GM12878 (cell line): ENCODE measurements around the gene NDST4. TPM values are rescaled to one million over a fixed set of nuclear protein-coding genes. Genes with fewer than 3 reads are reported as not detected.

Experiments
- ATAC-seq: fragments of 200-7000 bp; cut with Tn5 transposase; 3 replicates; pipeline ENCODE4 v1.9.1; 2020; ENCODE audit warnings: mild to moderate bottlenecking, moderate library complexity
- BruUV-seq: library from RNA; stranded (reverse); fragments of 400-500 nt; replicated peaks from 2 replicates; lab custom pipeline; 2021; lab: Mats Ljungman, UMichigan
- CTCF ChIA-PET: fragments of 300-600 bp; sonication (Branson Sonifier 250); formaldehyde crosslinking; extraction: SDS; loops from one replicate; lab custom pipeline; 2021; ENCODE audit warnings: inconsistent platforms; lab: Yijun Ruan, JAX
- POLR2A ChIA-PET: fragments of 350-600 bp; formaldehyde crosslinking; extraction: SDS; loops from one replicate; lab custom pipeline; 2021; ENCODE audit warnings: inconsistent platforms; lab: Charles Lee
- RAD21 ChIA-PET: fragments of 300-600 bp; sonication (Branson Sonifier 250); formaldehyde crosslinking; loops from one replicate; lab custom pipeline; 2023; ENCODE audit warnings: antibody characterized with exemption; ENCODE audit not compliant: unreplicated experiment; lab: Charles Lee
- SMC1A ChIA-PET: fragments of 300-600 bp; sonication (Branson Sonifier 250); formaldehyde crosslinking; loops from one replicate; lab custom pipeline; 2023; ENCODE audit not compliant: unreplicated experiment, uncharacterized antibody; lab: Charles Lee
- DNase-seq: peaks from one replicate; pipeline ENCODE4 v3.0.0-alpha.2; 2011; ENCODE audit warnings: low read depth, low spot score
- FAIRE-seq: peaks from 3 replicates; lab custom pipeline; 2011; peaks lifted over from hg19 to GRCh38; lab: Jason Lieb, UNC
- H2AFZ ChIP-seq: 2 replicates; pipeline ENCODE4 v1.6.0; 2011; ENCODE audit warnings: low read depth, low read length, control low read depth; ENCODE audit not compliant: control insufficient read depth
- H3K27ac ChIP-seq: 2 replicates; pipeline ENCODE4 v1.5.1; 2011; ENCODE audit warnings: control low read depth; ENCODE audit not compliant: control insufficient read depth, insufficient read depth
- H3K27me3 ChIP-seq, 2 experiments: replicated peaks in 1 of 2; 2 replicates each; pipeline versions ENCODE4 v1.6.0 to v1.6.1; 2011; ENCODE audit warnings: low read length in 1 of 2; ENCODE audit not compliant: control insufficient read depth in 2 of 2, insufficient read depth in 2 of 2
- H3K36me3 ChIP-seq, 2 experiments: 2 replicates each; pipeline ENCODE4 v1.5.1; 2011; ENCODE audit warnings: low read length in 1 of 2; ENCODE audit not compliant: control insufficient read depth in 2 of 2, insufficient read depth in 2 of 2
- H3K4me1 ChIP-seq: 2 replicates; pipeline ENCODE4 v1.6.1; 2011; ENCODE audit warnings: mild to moderate bottlenecking, low read length, moderate library complexity, mixed read lengths; ENCODE audit not compliant: control insufficient read depth, insufficient read depth
- H3K4me2 ChIP-seq: 2 replicates; pipeline ENCODE4 v1.6.0; 2011; ENCODE audit warnings: control low read depth; ENCODE audit not compliant: control insufficient read depth, insufficient read depth
- H3K4me3 ChIP-seq: fragments of 200-600 bp; sonication (generic); 2 replicates; pipeline ENCODE4 v1.5.1; 2016
- H3K79me2 ChIP-seq: 2 replicates; pipeline ENCODE4 v1.6.0; 2011; ENCODE audit warnings: low read length; ENCODE audit not compliant: control insufficient read depth, insufficient read depth
- H3K9ac ChIP-seq: 2 replicates; pipeline ENCODE4 v1.8.0; 2011; ENCODE audit warnings: low read length, control low read depth, mixed read lengths; ENCODE audit not compliant: control insufficient read depth, insufficient read depth
- H3K9me3 ChIP-seq: replicated peaks from 3 replicates; pipeline ENCODE4 v1.5.1; 2011; ENCODE audit warnings: mild to moderate bottlenecking, low read length; ENCODE audit not compliant: control insufficient read depth, insufficient read depth
- H4K20me1 ChIP-seq: 2 replicates; pipeline ENCODE4 v1.6.0; 2011; ENCODE audit not compliant: control insufficient read depth, insufficient read depth
- HDGF ChIP-seq: fragments of 450-650 bp; IDR thresholded peaks from 2 replicates; pipeline ENCODE4 v1.6.1; 2016; ENCODE audit warnings: antibody characterized with exemption
- IRF3 ChIP-seq: fragments of 450-650 bp; IDR thresholded peaks from 2 replicates; pipeline ENCODE4 v1.6.1; 2014; ENCODE audit warnings: mild to moderate bottlenecking
- RAD51 ChIP-seq: fragments of 450-650 bp; IDR thresholded peaks from 2 replicates; pipeline ENCODE4 v1.6.1; 2016; ENCODE audit warnings: moderate library complexity, mild to moderate bottlenecking, inconsistent platforms
- SMARCA5 ChIP-seq: fragments of 450-650 bp; IDR thresholded peaks from 2 replicates; pipeline ENCODE4 v1.6.1; 2017; ENCODE audit warnings: mild to moderate bottlenecking
- TBL1XR1 ChIP-seq: IDR thresholded peaks from 2 replicates; pipeline ENCODE4 v1.6.1; 2012; ENCODE audit warnings: low read depth, low read length, improper control_type of control experiment
- TCF7 ChIP-seq: IDR thresholded peaks from 2 replicates; pipeline ENCODE4 v1.6.1; 2014; ENCODE audit warnings: antibody characterized with exemption, borderline replicate concordance
- WGBS: methylation state at CpG from one replicate; pipeline ENCODE4 v1.1.6; 2016; ENCODE audit warnings: low lambda C conversion rate; ENCODE audit not compliant: insufficient replicate concordance, insufficient coverage; ENCODE audit errors: missing lambda C conversion rate; 5-methylcytosine and 5-hydroxymethylcytosine counted together
- in situ Hi-C: fragments of 300-500 bp; cut with MboI; formaldehyde crosslinking; loops from 9 replicates; pipeline ENCODE4 v1.14.3; 2018; ENCODE audit warnings: mixed read lengths
- intact Hi-C: fragments of 100-400 bp; cut with micrococcal nuclease; formaldehyde crosslinking; loops from one replicate; pipeline ENCODE4 v1.14.2; 2022; ENCODE audit not compliant: unreplicated experiment
- polyA plus RNA-seq, 11 experiments: library from polyadenylated mRNA; depleted of rRNA in 4 of 11; unstranded in 6 of 11; stranded (reverse) in 5 of 11; fragments of >200 nt; fragmentation: Nextera tagmentation in 4 of 11; fragmentation: Illumina TruSeq in 1 of 11; extraction: Ambion mirVana in 4 of 11; extraction: Trizol in 1 of 11; gene quantifications; 1 replicate in 1 of 11; 2 replicates in 10 of 11; pipeline versions ENCODE4 v1.2.1 to v1.2.3, GENCODE V29; 2011 to 2016; ENCODE audit warnings: inconsistent platforms in 2 of 11, missing spikeins in 2 of 11, low read depth in 1 of 11
- total RNA-seq, 4 experiments: library from RNA; depleted of rRNA in 3 of 4; stranded (reverse); fragments of >200 nt in 3 of 4; fragmentation: Illumina TruSeq in 1 of 4; extraction: Trizol in 1 of 4; gene quantifications; 2 replicates each; pipeline versions ENCODE4 v1.2.1 to v1.2.3, GENCODE V29; 2013 to 2021
- TF ChIP-seq, protein P1 (sequence below): fragments of 450-650 bp; IDR thresholded peaks from 2 replicates; pipeline ENCODE4 v1.6.1; 2018; ENCODE audit warnings: borderline replicate concordance, mild to moderate bottlenecking; ENCODE audit not compliant: partially characterized antibody
- TF ChIP-seq, protein P2 (sequence below): IDR thresholded peaks from 2 replicates; pipeline ENCODE4 v1.6.1; 2012; ENCODE audit warnings: improper control_type of control experiment, low read depth, low read length; ENCODE audit not compliant: insufficient replicate concordance

The NDST4 gene
- total and polyA plus RNA-seq, 10 of the 15 experiments (the other 5 are each of a cell fraction or from before 2014, with no cell fraction given), result 0.04 to 0.11 (median 0.07) TPM; not detected in 6

DNA sequence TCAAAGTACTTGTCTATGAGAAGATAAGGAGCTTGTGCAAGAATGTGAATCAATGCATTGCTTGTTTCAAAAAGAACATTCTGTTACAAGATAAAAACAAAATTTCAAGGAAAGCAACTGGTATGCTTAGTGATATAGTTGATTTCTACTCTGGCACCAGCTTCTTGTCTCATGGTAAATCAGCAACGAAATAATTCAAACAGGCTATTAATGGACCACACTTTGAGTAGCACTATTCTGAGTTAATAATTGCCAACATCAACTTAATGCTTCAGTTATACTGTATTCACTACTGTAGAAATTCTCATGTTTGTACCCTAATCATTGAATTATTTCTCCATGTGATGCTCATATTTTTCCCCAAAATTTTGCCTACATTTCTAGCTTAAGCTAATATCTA is 252.6 kb downstream of the NDST4 start (continued):
- TF ChIP-seq, protein P1, sequence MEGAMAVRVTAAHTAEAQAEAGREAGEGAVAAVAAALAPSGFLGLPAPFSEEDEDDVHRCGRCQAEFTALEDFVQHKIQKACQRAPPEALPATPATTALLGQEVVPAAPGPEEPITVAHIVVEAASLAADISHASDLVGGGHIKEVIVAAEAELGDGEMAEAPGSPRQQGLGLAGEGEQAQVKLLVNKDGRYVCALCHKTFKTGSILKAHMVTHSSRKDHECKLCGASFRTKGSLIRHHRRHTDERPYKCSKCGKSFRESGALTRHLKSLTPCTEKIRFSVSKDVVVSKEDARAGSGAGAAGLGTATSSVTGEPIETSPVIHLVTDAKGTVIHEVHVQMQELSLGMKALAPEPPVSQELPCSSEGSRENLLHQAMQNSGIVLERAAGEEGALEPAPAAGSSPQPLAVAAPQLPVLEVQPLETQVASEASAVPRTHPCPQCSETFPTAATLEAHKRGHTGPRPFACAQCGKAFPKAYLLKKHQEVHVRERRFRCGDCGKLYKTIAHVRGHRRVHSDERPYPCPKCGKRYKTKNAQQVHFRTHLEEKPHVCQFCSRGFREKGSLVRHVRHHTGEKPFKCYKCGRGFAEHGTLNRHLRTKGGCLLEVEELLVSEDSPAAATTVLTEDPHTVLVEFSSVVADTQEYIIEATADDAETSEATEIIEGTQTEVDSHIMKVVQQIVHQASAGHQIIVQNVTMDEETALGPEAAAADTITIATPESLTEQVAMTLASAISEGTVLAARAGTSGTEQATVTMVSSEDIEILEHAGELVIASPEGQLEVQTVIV, result no peak
- no peak for TF ChIP-seq IRF3

- in situ Hi-C loops (no loop called here), intact Hi-C loops (no loop called here)
- Histone ChIP-seq H3K4me1 (no peaks in the 10 kb centered on the region), H4K20me1 (no peaks in the 10 kb centered on the region), H2AFZ (no peak overlapping the region), H3K9me3 (no peaks in the 10 kb centered on the region), H3K27me3 (no peaks in the 10 kb centered on the region), H3K4me2 (no peak overlapping the region), H3K79me2 (no peaks in the 10 kb centered on the region), H3K36me3 (no peaks in the 10 kb centered on the region), H3K9ac (no peak overlapping the region), H3K4me3 (no peak overlapping the region), H3K27ac (no peak overlapping the region)
- DNase-seq, result no peak
- POLR2A ChIA-PET, result no interaction called here
- FAIRE-seq, result no peak
- 0% methylated on average over 1 of the region's 1 CpG for WGBS
- CTCF ChIA-PET, result no interaction called here
- no TSS peak for BruUV-seq
- no peak for ATAC-seq
- RAD21 ChIA-PET, result no interaction called here
- SMC1A ChIA-PET, result interaction anchor here (1.4 kb wide), 1 partner anchor 13 kb away, joined by 3 read pairs; no protein-coding TSS in a partner anchor
- TF ChIP-seq SMARCA5, result no peak
- no peak for TF ChIP-seq TBL1XR1
- no peak for TF ChIP-seq RAD51
- TF ChIP-seq, protein P2, sequence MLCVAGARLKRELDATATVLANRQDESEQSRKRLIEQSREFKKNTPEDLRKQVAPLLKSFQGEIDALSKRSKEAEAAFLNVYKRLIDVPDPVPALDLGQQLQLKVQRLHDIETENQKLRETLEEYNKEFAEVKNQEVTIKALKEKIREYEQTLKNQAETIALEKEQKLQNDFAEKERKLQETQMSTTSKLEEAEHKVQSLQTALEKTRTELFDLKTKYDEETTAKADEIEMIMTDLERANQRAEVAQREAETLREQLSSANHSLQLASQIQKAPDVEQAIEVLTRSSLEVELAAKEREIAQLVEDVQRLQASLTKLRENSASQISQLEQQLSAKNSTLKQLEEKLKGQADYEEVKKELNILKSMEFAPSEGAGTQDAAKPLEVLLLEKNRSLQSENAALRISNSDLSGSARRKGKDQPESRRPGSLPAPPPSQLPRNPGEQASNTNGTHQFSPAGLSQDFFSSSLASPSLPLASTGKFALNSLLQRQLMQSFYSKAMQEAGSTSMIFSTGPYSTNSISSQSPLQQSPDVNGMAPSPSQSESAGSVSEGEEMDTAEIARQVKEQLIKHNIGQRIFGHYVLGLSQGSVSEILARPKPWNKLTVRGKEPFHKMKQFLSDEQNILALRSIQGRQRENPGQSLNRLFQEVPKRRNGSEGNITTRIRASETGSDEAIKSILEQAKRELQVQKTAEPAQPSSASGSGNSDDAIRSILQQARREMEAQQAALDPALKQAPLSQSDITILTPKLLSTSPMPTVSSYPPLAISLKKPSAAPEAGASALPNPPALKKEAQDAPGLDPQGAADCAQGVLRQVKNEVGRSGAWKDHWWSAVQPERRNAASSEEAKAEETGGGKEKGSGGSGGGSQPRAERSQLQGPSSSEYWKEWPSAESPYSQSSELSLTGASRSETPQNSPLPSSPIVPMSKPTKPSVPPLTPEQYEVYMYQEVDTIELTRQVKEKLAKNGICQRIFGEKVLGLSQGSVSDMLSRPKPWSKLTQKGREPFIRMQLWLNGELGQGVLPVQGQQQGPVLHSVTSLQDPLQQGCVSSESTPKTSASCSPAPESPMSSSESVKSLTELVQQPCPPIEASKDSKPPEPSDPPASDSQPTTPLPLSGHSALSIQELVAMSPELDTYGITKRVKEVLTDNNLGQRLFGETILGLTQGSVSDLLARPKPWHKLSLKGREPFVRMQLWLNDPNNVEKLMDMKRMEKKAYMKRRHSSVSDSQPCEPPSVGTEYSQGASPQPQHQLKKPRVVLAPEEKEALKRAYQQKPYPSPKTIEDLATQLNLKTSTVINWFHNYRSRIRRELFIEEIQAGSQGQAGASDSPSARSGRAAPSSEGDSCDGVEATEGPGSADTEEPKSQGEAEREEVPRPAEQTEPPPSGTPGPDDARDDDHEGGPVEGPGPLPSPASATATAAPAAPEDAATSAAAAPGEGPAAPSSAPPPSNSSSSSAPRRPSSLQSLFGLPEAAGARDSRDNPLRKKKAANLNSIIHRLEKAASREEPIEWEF, result no peak
- no peak for TF ChIP-seq HDGF
- TF ChIP-seq TCF7, result no peak
- TF ChIP-seq, all 136 proteins: peak for 0
Observed at GRCh38 chr4:114857831-114858230, 255.6 kb downstream of the NDST4 start.
